ENCODE results near the gene OR5B2.
"Not testable (repeated sequence)": the region's sequence is repeated elsewhere in the genome, so short reads cannot be mapped to it uniquely, and the experiment has no call there.

OR5B2 gene

GRCh38 chr11:58428021-58428420, at the start of gene OR5B2:
TSS of gene OR5B2 (minus strand) at chr11:58428121. CDS start at chr11:58423261, 4,860 bp downstream.
- DNase-seq, result no peak

GRCh38 chr11:58471892-58472291, 44.0 kb upstream of the OR5B2 start:
- DNase-seq, result no peak

DNA sequence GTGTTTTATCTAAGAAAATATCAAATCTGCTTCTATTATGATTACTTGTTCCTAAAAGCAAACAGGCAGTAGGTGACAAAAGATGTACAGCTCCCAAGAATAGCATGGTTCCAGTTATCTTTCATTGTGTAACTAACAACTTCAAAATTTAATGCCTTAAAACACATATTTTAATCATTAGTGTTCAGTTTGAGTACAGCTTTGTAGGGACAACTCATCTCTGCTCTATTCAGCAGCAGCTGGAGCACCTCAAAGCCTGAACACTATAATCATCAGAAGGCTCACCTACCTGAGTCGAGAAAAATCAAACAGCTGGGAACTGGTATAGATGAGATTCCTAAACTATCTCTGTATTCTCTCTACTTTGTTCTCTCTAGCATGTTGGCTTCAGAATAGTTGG, 38.4 kb upstream of the OR5B2 start:
- DNase-seq, result no peak

DNA sequence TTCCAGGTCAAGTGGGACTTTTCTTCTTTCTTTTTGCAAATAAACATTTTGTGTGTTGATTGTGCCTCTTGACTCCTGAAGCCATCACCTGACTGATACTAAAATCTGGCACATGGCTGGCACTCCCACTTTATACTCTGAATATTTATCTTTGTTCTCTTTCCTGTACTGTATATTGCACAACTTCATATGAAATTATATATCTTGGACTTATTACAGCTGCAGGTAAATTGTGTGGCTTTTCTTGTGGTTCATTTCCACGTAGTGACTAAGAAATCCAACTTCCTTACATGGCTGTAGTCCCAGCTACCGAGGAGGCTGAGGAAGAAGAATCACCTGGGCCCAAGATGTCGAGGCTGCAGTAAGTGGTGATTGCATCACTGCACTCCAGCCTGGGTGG, 37.8 kb upstream of the OR5B2 start:
- DNase-seq, result no peak

- DNase-seq, result no peak
These were observed 23.7 kb upstream of the OR5B2 start for GRCh38 chr11:58451585-58451984.

DNA sequence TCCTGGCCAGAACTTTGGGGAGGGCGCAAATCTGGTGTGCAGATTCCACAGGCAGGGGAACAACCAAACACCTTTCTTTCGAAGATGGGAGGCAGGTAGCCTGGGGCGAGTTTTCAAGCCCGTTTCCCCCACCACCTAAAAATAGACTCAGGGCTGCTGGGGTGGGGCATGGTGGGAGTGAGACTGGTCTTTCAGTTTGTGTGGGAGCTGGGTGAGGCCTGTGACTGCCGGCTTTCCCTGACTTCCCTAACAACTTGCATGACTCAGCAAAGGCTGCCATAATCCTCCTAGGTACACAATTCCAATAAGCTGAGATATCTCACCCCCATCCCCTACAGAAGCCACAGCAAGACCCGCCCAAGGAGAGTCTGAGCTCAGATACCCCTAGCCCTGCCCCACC, 18.4 kb upstream of the OR5B2 start:
- DNase-seq, result no peak

DNA sequence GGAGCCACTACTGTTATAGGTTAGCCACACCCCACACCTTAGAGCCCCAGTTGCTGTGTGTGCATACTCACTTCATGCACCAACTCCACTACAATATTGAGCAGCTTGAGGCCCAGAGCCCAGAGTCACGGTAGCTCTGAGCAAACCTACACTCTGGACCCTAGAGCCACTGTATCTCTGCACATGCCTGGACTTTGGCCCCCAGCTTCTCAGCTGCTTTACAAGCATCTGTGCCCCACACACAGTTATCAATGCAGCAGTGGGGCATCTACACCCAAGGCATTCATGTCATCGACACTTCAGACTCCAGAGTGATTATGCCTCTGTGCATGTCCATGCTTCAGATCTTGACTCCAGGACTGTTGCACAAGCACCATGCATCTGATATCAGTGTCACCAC, 16.4 kb upstream of the OR5B2 start:
- no peak for DNase-seq

DNA sequence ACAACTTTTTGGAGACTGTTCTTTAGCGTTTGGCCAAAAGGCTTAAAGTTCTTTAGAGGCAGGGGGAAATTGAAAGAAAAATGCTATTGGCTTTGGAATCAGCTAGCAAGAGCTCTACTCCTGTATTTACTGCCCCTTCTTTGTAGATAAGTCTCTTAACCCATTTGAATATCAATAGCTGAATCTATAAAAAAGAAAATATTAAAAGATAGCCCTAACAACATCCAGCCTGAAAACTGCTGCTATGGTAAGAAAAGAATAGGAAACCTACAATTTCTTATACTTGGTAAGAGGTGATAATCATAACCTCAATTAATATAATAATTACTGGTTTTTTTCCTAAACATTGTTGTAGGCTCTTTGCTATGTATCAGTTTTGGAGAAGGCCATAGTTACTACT, 14.2 kb upstream of the OR5B2 start, which contains the start of gene OR5B12:
Gene OR5B12, minus strand, starts transcription at position 101 of the 400 bp plus-strand sequence. CDS start 2,085 bp downstream, outside the sequence.
- DNase-seq, result no peak

- no peak for DNase-seq
These were observed 10.6 kb upstream of the OR5B2 start for GRCh38 chr11:58438486-58438885.

DNA sequence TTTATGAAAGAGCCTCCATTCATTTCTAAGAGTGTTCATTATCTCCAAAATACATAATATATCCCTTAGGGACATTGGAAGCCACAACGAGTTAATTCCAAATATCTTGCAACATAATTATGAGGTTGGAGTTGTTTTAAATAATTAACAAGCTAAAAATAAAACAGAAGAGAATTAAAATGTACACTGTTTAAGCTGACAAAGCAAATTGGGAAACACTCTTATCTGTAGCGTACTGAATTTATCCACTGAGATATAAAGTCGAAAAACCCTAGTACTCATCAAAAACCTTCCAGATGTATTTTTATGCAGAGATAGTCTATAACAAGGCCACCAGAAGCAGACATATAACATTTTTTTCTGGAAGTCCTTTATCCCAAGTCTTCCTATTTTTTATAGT, 6.3 kb upstream of the OR5B2 start:
- DNase-seq, result no peak

DNA sequence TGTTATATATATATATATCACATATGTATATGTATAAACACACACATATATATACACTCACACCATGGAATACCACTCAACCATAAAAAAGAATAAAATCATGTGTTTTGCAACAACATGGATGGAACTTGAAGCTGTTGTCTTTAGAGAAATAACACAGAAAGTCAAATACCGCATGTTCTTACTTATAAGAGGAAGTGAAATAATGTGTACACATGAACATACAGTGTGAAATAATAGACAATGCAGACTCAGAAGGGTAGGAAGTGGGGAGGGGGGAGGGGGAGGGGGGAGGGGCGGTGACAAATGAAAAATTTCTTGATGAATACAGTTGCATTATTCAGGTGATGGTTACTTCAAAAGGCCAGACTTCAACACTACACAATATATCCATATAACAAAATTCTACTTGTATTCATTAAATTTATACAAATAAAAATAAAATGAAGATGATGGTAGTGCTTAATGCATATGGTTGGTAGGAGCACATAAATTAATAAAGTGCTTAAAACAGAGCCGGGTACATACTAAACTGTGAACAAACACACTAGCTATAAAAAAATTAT, 5.8 kb upstream of the OR5B2 start:
- no peak for DNase-seq

DNA sequence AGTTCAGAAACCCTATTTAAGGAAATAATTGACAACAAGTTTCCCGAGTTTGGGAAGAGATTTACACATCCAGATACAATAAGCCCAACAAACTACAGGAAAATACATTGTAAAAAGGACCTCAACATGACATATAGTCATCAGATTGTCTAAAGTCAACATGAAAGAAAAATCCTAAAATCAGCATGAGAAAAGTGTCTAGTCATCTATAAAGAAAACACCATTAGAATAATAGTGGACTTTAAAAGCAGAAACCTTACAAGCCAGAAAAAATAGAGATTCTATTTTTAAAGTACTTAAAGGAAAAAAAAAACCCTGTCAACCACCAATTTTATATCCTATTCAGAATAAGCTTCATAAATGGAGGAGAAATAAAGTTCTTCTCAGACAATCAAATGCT, 1.4 kb upstream of the OR5B2 start:
- no peak for DNase-seq

DNA sequence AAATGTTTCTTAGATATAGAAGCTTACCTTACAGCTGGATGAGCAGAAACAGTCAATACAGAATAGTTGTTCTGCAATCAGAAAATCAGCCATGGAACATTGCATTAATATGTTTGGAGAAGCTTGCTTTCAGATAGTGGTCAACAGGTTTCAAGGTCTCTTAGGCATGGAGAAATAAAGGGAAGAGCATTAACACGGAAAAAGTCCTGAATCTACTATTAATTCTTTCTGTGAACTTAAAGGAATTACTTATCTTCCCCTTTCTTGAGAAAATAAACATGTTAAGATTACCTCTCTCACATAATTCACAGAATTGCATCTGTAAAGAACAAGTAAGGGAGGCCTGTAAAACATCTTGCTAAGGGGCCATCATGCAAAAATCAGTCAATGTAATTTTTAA, 21.1 kb downstream of the OR5B2 start, which contains the start of gene OR5B3:
Gene OR5B3, minus strand, starts transcription at position 101 of the 400 bp plus-strand sequence. CDS start 3,465 bp downstream, outside the sequence.
- DNase-seq, result no peak

- not testable (repeated sequence) for DNase-seq
These were observed 28.3 kb downstream of the OR5B2 start for GRCh38 chr11:58399622-58400021.

GRCh38 chr11:58395581-58395980, 32.3 kb downstream of the OR5B2 start:
- DNase-seq, result no peak

DNA sequence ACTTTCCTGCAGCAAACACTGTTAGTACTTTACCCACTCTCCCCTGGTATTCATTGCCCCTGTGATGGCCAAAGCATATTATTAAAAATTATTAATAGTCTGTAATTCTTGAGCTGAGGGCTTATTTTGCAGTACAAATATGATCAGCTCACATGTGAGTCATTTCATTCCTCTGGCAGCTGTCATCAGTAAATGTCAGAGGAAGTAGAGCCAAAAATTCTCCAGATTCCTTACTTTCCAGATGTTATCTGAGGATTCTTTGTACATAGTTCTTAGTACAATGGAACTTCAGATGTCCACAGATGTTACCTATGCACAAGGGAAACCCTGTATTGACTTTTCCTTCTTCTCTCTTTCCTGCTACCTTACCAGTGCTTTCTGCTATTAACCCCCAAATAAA, 33.7 kb downstream of the OR5B2 start:
- no peak for DNase-seq

- DNase-seq, result no peak
These were observed 35.2 kb downstream of the OR5B2 start for GRCh38 chr11:58392746-58393145.

GRCh38 chr11:58391879-58392278, 36.0 kb downstream of the OR5B2 start:
- DNase-seq, result no peak

GRCh38 chr11:58390551-58391063, 37.3 kb downstream of the OR5B2 start:
- DNase-seq, result no peak

Measured in DMS79 treated with DMSO at 0.1 percent for 48 hours (cell line).